GM19468 (cell line): Measurements from ENCODE around the gene TAF1C.

Experiments used
- ATAC-seq: cut with Tn5 transposase; IDR thresholded peaks from one replicate; pipeline ENCODE4 v1.9.1; 2021; ENCODE audit warnings: mild to moderate bottlenecking, moderate library complexity, moderate number of reproducible peaks; ENCODE audit not compliant: unreplicated experiment; ENCODE audit errors: extremely low read depth

Gene TAF1C

DNA sequence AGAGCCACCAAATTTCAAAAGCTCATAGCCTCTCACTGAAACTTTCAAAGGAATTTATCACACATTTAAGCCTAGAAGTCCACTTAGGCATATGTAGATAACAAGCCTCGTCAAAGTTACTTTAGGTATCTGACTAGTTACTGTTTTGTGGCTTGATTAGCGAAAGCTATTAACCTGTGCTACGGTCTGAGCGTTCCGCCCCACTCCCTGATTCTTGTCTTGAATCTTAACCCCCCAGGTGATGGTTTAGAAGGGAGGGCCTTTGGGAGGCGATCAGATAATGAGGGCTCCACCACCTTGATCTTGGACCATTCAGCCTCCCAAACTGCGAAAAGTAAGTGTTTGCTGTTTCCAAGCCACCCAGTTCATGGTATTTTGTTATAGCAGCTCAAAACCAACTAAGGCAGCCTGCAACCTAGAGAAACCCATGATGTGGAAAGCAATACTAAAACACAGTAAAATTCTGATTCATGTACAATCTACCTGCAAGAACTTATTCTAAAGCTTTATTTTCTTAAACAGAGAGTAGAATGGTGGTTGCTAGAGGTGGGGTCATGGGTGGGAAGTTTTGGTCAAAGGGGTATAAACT is 49.0 kb downstream of the TAF1C start:
- ATAC-seq: no peak

- no peak for ATAC-seq
Observed at GRCh38 chr16:84137287-84137686, 49.6 kb downstream of the TAF1C start.

DNA sequence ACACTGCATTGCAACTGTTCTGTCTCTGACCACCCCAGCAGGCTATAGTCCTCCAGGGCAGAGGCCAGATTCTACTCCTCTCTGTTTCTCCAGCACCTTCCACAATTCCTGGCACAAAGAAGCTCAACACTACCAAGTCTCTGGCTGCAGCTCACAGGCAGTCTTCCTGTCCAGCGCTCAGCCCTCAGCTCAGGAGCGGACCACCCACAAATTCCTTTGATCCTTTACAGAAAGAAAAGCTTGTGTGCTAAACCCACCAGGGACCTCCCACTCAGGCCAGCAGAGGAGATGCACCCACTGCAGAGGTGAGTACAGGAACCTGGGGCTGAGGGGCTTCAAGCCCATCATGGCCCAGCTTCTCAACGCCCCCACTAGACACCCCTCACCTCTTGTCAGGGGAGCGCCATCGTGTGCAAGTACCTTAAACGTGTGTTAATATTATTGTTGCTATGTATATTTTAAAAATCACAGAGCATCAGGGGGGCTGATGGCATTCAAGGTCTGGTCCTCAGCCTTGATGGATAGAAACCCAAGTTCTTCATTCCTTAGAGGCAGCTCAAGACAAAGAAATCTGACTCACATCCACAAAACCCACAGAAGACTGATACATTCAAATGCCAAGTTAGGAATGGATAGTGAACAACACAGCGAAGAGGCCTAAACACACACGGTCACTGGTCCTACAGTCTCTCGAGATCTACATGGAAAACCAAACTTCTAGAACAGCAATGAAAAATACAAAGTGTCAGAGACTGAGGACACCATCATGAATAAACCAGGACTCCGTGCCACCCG is 50.3 kb downstream of the TAF1C start:
- ATAC-seq: no peak

DNA sequence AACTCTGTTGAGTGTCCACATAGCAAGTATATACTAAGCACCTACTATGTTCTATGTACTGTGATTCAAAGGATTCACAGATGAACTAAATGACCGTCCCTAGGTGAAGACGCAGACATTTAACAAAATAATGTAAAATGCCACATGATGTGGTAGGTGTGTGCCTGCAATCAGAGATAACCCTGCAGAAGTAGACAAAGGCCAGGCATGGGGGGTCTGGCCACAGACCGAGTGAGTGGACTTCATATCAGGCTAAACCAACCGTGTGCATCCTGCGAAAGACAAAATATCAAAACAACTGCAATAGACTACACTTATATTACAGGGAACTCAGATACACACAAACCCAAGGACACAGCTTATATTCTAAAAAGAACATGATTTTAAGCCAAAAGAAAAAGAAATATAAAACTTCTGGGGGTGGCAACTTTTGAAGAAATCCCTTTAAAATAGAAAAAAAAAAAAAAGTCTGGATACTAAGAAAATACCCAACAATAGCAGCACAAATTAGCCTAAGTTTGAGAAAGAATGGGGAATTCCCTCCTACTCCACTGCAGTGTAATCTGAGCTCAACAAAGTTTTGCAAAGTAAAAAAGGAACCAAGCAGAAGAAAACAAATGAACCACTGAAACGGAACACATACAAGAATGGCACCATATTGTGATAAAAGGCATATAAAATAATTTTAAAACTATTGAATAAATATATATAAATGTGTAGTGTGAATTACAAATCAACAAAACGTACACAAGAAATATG is 54.2 kb downstream of the TAF1C start:
- ATAC-seq: no peak

DNA sequence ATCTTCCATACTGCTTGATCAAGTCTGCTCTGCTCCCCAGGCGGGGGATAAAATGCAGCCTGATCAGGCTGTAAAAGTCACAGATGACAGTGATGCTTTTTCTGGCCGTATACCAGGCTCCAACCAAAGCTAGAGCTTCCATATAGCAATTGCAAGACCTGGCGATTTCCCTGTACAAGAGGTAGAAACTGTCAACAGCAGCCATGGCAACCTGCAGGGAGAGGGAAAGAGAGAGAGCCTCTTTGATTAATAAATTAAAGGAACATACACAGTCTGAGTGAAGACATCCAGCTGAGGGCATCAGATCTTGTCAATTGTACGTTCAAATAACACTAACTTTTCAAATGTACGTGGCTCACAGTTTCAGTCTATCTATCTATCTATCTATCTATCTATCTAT is 55.7 kb downstream of the TAF1C start:
- no peak for ATAC-seq
